Measurements from ENCODE around the gene HGFAC.
"Not testable (repeated sequence)": the region's sequence is repeated elsewhere in the genome, so short reads cannot be mapped to it uniquely, and the experiment has no call there.

Gene HGFAC

DNA sequence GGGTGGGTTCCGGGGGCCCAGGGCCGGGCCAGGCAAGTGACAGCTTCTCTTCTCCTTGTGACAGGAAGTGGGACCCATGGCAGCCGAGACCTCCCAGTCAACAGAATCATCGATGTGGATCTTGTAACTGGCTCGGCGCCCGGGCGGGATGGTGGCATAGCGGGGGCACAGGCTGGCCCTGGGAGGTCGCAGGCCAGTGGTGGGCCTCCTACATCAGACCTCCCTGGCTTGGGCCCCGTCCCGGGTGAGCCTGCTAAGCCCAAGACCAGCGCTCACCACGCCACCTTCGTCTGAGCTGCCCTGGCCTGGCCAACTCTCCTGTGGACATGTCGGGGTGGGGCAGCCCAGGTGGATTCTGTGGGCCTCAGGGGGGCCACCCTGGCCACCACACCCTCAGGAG, 2.4 kb upstream of the HGFAC start:
- in situ Hi-C loops (cut with HindIII; ENCODE audit: low sequenced_read_pairs): loop anchor here (5.0 kb wide), 1 partner anchor 33 kb away; no protein-coding TSS in a partner anchor

DNA sequence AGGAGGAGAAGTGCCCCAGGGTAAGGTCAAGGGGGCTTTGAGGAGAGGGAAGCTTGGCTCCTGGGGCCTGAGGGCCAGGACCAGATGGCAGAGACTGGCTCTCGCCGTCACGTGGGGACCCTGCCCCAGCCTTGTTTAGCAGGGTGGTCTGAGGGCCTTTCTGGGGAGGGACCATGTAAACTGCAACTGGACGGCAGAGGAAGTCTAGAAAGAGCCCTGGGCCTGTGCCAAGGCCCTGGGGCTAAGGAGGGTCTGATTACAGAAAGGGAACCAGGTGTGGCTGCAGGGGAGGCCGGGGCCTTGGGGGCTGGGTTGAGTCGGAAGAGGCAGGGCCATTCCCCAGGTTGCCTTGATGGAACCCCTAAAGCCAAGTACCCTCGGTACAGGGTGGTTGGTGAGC, 1.8 kb upstream of the HGFAC start:
- in situ Hi-C loops (cut with HindIII; ENCODE audit: low sequenced_read_pairs): loop anchor here (5.0 kb wide), 1 partner anchor 78 kb away; no protein-coding TSS in a partner anchor

- in situ Hi-C loops (cut with HindIII; ENCODE audit: low sequenced_read_pairs): loop anchor here (5.0 kb wide), 1 partner anchor 79 kb away; no protein-coding TSS in a partner anchor
Measured at GRCh38 chr4:3440979-3441500, 728 bp upstream of the HGFAC start.

GRCh38 chr4:3442460-3442958, 741 bp downstream of the HGFAC start:
- in situ Hi-C loops (cut with HindIII; ENCODE audit: low sequenced_read_pairs): loop anchor here (5.0 kb wide), 1 partner anchor 80 kb away; no protein-coding TSS in a partner anchor

DNA sequence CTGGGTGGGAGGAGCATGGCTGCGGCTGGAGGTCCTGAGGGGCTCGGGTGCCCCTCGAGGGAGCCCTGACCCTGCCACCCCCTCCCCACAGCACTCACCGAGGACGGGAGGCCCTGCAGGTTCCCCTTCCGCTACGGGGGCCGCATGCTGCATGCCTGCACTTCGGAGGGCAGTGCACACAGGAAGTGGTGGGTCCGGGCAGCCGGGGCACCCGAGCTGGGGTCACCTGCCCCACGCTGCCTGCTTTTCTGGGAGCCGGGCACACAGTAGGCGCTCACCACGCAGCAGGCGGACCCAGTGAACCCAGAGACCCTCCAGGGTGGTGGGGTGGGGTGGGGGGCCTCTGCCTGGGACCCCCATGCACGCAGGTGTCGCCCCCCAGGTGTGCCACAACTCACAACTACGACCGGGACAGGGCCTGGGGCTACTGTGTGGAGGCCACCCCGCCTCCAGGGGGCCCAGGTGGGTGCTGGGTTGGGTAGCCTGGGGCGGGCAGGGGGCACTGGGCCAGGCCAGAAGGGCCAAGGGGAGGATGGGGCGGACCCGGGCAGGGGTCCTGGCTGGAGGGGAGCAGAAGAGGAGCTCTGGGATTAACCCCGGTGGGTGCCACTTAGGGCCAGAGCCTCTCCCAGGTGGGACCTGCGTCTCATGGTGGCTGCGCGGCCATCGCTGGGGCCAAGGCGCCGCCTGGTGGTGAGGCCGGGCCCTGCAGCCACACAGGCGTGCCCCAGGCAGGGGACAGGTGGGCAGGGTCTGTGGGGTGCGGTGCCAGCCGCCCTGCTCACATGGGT, 1.4 kb downstream of the HGFAC start:
- in situ Hi-C loops (cut with HindIII; ENCODE audit: low sequenced_read_pairs): loop anchor here (5.0 kb wide), 1 partner anchor 81 kb away; no protein-coding TSS in a partner anchor

DNA sequence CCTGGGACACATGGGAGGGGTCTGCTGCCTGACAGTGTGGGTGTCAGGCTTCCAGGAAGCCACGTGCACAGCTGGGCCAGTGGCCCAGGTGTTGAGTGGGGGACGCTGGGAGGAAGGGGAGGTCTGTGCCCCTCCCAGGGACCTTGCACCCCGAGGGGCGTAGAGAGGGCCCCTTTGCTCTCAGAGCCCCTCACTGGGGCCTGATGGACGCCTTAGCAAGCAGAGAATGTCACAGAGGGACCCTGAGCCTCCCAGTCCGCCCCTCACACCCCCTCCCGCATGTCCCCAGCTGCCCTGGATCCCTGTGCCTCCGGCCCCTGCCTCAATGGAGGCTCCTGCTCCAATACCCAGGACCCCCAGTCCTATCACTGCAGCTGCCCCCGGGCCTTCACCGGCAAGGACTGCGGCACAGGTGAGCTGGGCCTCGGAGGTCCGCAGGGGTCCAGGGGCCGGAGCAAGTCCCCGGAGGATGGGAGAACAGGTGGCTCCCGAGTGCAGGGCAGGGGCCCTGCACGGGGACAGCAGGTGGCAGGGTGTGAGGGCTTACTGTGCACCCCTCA, 2.1 kb downstream of the HGFAC start:
- in situ Hi-C loops (cut with HindIII; ENCODE audit: low sequenced_read_pairs): loop anchor here (5.0 kb wide), 1 partner anchor 82 kb away; no protein-coding TSS in a partner anchor

DNA sequence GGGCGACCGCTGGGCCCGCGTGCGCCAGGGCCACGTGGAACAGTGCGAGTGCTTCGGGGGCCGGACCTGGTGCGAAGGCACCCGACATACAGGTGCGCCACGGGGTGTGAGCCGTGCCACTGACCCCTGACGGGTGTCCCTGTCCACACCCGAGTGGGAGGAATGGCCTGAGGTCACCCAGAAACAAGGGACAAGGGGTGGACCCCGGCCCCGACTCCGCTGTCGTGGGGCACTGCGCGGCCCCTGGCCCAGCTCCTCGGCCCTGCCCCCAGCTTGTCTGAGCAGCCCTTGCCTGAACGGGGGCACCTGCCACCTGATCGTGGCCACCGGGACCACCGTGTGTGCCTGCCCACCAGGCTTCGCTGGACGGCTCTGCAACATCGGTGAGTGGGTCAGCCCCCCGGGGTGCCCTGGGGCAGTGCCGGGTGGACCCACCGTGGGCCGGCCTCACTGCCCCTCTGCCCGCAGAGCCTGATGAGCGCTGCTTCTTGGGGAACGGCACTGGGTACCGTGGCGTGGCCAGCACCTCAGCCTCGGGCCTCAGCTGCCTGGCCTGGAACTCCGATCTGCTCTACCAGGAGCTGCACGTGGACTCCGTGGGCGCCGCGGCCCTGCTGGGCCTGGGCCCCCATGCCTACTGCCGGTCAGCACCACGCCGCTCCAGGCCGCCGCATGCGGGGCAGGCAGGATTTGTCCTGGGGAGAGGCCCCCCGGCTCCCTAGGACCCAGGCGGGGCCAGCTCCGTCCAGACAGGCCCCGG, 2.8 kb downstream of the HGFAC start:
- in situ Hi-C loops (cut with HindIII; ENCODE audit: low sequenced_read_pairs): loop anchor here (5.0 kb wide), 1 partner anchor 82 kb away; no protein-coding TSS in a partner anchor

DNA sequence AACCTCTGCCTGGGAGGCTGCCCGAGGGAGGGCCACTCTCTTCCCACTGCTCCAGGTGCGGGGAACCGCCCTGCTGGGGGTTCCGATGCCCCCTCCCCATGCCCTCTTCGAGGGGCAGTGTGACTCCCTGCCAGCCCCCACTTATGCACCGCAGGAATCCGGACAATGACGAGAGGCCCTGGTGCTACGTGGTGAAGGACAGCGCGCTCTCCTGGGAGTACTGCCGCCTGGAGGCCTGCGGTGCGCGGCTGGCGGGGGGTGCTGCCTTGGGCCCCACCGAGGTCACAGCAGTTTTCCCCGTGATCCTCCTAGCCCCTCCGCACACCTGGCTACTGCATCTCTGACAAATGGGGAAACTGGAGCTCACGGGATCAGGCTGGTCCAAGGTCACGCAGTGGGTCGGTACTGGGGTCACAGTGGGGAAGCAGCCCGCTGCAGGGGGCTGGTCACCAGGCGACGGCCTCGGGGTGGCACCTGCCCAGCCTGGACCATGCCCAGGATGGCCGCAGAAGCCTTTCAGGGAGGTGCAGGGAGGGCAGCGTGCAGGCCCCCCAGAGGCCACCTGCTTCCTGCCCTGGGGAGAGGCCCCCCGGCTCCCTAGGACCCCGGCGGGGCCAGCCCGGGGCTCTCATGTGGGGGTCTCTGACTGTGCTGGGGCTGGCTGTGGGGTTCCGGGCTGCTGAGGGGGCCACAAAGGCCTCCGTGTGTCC, 3.5 kb downstream of the HGFAC start:
- in situ Hi-C loops (cut with HindIII; ENCODE audit: low sequenced_read_pairs): no loop called here

DNA sequence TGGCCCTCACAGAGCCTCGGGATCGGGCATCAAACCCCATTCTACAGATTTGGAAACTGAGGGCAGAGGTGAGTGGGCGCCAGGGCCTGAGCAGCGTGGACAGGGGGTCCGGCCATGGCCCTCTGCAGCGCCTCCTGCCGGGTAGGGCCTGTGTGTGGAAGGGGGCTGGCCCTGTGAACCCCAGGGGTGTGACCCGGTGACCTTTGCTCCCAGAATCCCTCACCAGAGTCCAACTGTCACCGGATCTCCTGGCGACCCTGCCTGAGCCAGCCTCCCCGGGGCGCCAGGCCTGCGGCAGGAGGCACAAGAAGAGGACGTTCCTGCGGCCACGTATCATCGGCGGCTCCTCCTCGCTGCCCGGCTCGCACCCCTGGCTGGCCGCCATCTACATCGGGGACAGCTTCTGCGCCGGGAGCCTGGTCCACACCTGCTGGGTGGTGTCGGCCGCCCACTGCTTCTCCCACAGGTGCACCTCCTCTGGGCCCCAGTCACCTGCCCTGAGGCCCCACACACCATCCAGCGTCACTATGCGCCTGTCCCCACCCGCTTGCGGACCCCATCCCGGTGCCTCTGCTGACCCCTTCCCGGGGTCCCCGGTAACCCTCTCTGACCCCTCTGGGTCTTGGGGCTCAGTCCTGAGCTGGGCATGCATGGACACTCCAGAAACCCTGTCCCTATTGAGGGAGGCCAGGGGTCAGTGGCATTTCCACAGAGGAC, 4.2 kb downstream of the HGFAC start:
- in situ Hi-C loops (cut with HindIII; ENCODE audit: low sequenced_read_pairs): no loop called here

GRCh38 chr4:3446631-3447320, 5.0 kb downstream of the HGFAC start:
- in situ Hi-C loops (cut with HindIII; ENCODE audit: low sequenced_read_pairs): no loop called here

- in situ Hi-C loops (cut with HindIII; ENCODE audit: low sequenced_read_pairs): no loop called here
Measured at GRCh38 chr4:3447431-3448395, 5.9 kb downstream of the HGFAC start.

GRCh38 chr4:3449047-3449573, 7.3 kb downstream of the HGFAC start:
- in situ Hi-C loops (cut with HindIII; ENCODE audit: low sequenced_read_pairs): no loop called here

DNA sequence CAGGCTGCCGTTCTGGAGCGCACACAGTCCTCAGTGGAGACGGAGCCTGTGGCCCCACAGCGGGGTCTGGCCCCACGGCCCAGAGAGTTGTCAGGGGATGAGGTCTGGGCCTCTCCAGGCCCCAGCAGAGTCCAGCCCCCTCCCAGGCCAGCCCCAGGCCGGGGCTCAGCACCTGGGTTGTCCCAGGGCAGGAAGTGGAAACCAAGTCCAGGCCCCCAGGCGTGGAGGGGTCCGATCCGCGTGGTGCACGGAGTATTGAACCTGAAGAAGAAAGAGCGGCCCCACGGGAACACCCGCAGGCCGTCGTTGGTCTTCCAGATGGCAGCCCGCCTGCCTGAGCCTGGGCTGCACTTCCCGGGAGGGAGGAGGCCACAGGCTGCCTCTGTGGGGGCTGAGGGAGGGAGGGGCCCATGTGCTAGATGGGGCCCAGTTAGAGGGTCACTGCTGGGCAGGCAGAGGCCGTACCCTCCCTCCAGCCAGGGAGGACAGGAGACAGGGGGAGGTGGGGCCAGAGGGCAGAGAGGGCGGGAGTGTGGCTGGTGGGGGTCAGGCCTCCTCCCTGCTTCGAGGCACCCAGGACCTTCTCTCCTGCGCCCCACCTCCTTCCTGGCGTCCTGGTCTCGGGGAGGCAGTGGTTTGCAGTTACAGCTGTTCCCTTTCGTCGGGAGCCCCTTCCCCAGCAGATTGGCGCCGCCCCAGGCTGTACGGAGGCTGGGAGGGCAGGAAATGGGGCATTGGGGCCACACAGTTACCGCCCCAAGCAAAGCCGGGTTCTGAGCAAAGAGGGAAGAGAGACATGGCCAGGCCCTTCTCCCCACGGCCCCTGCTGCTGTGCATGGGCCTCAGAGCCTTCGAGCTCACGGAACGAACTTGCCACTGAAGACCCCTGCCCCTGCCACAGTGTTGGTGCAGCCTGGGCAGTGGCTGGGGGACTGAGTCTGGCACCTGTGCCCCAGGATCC, 8.1 kb downstream of the HGFAC start:
- in situ Hi-C loops (cut with HindIII; ENCODE audit: low sequenced_read_pairs): no loop called here

- in situ Hi-C loops (cut with HindIII; ENCODE audit: low sequenced_read_pairs): no loop called here
Measured at GRCh38 chr4:3450643-3451042, 8.9 kb downstream of the HGFAC start.

DNA sequence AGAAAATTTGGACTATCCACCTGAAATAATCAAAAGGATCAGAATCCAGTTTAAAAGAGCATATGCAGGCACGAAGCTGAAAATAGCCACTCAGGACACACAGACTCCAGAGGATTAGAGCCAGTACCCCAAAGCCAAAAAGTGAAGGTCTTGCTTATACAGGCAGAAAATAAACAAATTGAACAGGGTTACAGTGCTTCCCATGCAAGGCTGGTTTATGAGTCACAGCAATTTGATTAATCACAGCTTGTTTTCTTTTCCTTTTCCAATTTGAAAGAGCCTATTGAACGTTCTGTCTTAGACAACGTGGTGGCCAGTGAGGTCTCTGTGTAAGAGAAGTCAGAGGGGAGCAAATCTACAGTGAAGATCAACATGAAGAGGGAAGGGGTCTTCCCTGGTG, 10.2 kb downstream of the HGFAC start:
- in situ Hi-C loops (cut with HindIII; ENCODE audit: low sequenced_read_pairs): no loop called here

- in situ Hi-C loops (cut with HindIII; ENCODE audit: low sequenced_read_pairs): no loop called here
Measured at GRCh38 chr4:3452376-3452775, 10.6 kb downstream of the HGFAC start.

- in situ Hi-C loops (cut with HindIII; ENCODE audit: low sequenced_read_pairs): not testable (repeated sequence)
Measured at GRCh38 chr4:3455596-3455995, 13.8 kb downstream of the HGFAC start.

Data from endothelial cell of hepatic sinusoid (primary cell).